HG03060 (cell line): ENCODE data around the gene IL6R.
"Not testable (repeated sequence)": the region's sequence is repeated elsewhere in the genome, so short reads cannot be mapped to it uniquely, and the experiment has no call there.

Experiments used
- ATAC-seq: cut with Tn5 transposase; IDR thresholded peaks from one replicate; pipeline ENCODE4 v1.9.1; 2021; ENCODE audit warnings: low read depth, moderate number of reproducible peaks; ENCODE audit not compliant: unreplicated experiment

The IL6R gene

GRCh38 chr1:154404984-154405746 is at the start of gene IL6R:
IL6R (plus strand) TSS chr1:154405343; CDS start chr1:154405630, 287 bp downstream.
- no peak for ATAC-seq

DNA sequence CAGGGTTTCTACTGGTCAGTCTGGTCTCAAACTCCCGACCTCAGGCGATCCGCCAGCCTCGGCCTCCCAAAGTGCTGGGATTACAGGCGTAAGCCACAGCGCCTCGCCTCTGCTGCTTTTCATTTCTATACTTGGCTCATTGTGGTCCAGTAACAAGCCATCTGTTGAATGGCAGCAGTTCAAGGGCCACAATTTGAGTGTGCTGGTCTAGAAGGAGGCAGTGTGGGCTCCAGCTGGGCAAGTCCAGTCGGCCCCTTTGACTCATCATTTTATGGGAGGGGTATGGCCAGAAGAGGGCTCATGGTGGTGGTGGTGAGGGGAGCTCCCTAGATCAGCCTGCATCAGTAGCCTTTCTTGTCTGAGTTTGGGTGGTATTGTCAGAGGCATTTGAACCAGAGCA is 46.6 kb upstream of the IL6R start:
- ATAC-seq, result no peak

DNA sequence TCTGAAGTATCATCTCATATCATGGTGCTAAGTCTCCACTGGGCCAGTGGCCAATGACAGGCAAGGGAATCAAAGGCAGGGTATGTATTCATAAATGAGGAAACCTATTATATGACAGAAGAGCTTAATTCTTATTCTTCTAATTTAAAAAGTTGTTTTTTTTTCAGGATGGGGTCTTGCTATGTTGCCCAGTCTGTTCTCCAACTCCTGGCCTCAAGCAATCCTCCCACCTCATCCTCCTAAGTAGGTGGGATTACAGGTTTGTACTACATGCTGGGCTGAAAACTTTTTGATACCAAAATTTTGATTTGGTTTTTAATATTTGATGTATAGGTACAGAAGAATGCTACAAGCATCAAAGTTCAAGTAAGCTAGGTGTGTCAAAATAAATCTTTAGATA is 44.9 kb upstream of the IL6R start:
- no peak for ATAC-seq

GRCh38 chr1:154360881-154361280 is 44.3 kb upstream of the IL6R start:
- not testable (repeated sequence) for ATAC-seq

- ATAC-seq, result no peak
Measured at GRCh38 chr1:154361357-154361756, 43.8 kb upstream of the IL6R start.

- ATAC-seq, result no peak
Measured at GRCh38 chr1:154371436-154371835, 33.7 kb upstream of the IL6R start.

- not testable (repeated sequence) for ATAC-seq
Measured at GRCh38 chr1:154373777-154374357, 31.3 kb upstream of the IL6R start.

DNA sequence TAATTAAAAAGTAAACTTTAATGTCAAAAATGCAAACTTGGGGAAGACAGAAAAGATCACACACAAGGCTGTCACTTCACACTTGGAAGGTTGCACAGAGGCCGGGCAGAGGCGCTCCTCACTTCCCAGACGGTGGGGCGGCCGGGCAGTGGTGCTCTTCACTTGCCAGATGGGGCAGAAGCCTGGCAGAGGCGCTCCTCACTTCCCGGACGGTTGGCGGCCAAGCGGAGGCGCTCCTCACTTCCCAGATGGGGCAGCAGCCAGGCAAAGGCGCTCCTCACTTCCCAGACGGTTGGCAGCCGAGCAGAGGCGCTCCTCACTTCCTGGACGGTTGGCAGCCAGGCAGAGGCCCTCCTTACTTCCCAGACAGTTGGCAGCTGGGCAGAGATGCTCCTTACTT is 25.8 kb upstream of the IL6R start:
- no peak for ATAC-seq

DNA sequence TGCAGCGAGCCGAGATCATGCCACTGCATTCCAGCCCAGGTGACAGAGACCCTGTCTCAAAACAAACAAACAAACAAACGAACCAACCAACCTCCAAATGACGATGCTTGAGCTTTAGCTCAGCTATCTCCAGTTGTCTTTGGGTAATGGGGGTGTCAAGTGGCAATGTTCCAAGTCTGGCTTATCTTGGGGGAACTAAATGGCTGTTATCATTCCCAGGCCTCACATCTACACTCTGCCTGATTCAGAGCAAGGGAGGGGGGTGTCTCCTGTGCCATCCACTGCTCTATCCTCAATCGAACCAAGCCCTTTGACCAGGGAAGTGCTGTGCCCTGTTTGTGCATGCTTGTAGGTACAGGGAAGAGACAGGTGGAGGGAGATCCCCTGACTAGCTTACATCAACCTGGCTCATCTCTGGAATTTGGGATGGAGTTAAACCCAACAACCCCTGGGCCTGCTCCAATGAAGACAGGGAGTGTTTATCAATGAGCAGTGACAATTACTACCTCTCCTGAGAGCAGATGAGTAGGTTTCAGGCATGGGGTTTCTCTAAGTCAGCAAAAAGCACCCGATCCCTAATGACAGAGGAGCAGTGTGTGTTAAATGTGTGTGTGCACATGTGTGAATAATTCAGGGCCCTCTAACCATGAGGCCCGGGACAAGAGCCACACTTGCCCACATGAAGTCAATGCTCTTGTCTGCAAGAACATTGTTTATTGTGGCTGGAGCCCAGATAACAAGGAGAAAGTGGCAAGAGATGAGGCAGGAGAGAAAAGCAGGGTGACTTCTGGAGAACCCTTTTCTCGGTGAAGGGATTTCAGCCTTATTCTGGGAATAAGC is 20.3 kb upstream of the IL6R start:
- no peak for ATAC-seq

DNA sequence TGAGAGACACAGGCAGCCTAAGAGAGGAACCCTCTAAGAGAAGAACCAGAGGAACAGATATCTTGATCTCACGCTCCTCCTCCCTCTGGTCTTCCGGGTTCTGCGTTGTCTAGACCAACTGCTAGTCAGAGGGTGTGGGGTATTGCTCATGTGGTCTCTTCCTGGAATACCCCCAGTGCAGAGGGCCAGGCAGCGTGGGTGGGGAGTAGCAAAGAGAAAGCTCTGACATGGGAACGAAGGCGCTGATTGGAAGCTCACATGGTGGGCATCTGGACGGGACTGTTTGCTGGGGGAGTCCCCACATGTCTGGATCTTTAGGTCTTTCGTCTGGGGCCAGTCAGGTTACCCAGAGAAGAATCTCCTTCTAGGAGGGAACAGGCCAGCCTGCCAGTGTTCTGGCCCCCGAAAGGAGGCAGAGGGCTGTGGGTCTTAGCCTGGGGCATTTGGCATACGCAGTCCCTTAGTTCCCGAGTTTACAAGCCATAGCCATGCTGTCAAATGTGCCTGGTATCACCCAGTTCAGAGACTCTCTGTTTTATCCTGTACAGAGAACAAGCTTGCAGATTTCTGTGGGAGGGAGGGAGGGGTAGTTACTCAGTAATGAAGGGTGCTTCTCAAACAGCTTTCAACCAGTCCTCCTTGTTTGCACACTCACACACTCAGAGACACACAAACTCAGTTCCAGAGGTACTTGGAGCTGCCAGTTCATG is 18.3 kb upstream of the IL6R start:
- ATAC-seq, result no peak

GRCh38 chr1:154391086-154391770 is 13.9 kb upstream of the IL6R start:
- ATAC-seq, result no peak

GRCh38 chr1:154398141-154398540 is 7.0 kb upstream of the IL6R start:
- ATAC-seq, result no peak

DNA sequence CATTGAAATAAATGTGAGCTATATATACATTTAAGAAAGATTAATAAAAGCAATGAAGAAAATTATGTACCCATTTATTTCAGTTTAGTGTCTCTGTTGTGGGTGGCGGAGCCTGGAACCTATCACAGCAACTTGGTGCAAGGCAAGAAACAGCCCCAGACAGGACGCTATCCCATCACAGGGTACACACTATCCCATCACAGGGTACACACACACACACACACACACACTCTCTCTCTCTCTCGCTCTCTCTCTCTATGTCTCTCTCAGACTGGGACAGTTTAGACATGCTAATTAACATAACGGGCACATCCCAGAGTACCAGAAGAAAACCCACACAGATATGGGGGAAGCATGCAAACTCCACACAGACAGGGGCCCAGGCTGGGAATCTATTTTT is 6.5 kb upstream of the IL6R start:
- no peak for ATAC-seq

GRCh38 chr1:154400381-154400801 is 4.8 kb upstream of the IL6R start:
- ATAC-seq, result no peak

DNA sequence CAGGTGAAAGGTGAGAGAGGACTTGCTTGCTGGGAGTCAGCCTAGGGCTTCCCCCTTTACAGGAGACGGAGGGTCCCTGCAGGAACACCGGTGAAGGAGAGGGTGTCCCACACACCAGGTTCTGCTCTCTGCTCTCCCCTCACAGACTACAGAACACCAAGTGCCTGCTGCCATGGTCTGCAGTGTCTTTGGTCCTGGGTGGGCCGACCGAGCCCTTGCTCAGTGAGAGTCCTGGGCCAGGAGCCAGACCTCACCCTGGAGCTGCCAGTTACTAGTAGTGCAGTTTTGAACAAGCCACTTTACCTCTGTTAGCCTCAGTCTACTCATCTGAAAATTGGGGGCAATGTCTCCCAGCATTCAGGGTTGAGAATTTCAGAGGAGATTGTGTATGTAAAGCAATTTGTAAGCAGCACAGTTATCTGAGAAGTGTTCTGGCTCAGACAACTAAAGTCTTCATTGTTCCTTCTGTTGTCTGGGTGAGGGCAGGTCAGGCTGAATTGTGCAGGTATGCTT is 2.7 kb upstream of the IL6R start:
- no peak for ATAC-seq

GRCh38 chr1:154403261-154403943 is 1.7 kb upstream of the IL6R start:
- ATAC-seq, result no peak

DNA sequence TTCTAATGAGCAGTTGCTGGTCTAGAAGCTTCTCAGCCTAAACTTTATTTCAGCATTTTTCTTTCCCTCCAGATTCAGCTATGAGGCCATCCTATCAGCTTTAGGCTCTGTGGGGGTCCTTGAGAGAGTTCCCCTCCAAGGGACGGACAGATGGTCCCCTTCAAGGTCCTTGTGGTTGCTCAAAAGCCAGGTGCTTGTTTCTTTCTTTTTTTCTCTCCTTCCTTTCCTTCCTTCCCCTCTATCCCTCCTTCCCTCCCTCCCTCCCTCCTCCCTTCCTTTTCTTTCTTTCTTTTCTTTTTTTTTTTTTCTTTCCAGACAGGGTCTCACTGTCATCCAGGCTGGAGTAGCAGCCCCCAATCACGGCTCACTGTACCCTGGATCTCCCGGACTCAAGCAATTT is 1.2 kb upstream of the IL6R start:
- no peak for ATAC-seq

DNA sequence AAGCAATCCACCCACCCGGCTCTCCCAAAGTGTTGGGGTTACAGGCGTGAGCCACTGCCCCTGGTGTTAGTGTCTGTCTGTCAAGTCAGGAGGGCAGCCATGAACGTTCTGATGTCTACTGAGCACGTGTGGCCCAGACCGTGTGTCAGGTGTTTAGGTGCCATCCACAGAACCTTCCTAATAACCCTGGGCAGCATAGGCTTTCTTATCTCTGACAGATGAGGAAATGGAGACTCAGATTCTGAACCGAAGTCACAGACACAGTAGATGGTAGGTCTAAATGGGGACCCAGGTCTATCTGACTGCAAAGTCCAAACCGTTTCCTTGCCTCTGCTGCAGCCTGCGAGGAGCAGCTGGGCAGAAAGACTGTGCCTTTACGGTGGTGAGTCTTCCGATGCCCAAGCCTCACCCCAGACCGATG is 622 bp upstream of the IL6R start:
- no peak for ATAC-seq

DNA sequence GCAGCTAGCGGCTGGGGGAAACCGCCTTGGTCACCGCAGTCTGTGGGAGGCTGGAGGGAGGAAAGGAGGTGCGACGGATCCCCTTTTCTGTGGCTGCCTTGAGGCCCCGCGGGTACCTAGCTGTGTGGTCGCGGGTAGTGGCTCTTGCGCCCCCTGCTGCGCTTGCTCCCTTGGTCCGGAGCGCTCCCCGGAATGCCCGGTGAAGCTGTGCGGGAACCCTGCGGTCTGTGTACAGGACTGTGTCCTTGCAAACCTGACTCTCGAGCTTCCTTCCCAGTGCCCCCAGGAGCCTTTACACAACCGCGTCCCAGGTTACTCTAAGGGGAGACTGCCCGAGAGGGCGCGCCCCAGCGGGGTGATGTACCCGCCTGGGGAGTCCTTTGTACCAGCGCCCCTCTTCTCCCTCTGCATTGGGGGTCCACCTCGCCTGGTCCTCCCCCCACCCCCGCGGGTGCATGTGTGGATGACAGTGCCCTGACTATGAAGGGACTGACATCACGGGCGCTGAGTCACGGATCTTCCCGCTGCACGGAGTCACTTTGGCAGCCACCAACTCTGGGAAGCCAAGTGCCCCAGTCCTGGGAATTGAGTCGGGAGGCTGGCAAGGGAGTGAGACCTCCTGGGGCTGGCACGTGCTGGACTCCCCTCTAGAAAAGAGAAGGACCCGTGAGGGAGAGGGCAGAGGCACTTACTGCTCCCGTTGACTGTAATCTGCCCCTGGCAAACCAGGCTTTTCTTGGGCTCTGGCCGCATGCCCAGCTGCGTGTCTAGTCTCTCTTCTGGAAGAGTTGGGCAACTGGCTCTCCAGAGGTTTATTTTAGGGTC is 816 bp downstream of the IL6R start:
- ATAC-seq, result no peak
